HG02763 (cell line): ENCODE measurements around the gene ALLC.
"Not testable (repeated sequence)": the region's sequence is repeated elsewhere in the genome, so short reads cannot be mapped to it uniquely, and the experiment has no call there.

Experiments used
- ATAC-seq: cut with Tn5 transposase; IDR thresholded peaks from one replicate; pipeline ENCODE4 v1.9.1; 2021; ENCODE audit warnings: mild to moderate bottlenecking, moderate library complexity; ENCODE audit not compliant: unreplicated experiment

The ALLC gene

DNA sequence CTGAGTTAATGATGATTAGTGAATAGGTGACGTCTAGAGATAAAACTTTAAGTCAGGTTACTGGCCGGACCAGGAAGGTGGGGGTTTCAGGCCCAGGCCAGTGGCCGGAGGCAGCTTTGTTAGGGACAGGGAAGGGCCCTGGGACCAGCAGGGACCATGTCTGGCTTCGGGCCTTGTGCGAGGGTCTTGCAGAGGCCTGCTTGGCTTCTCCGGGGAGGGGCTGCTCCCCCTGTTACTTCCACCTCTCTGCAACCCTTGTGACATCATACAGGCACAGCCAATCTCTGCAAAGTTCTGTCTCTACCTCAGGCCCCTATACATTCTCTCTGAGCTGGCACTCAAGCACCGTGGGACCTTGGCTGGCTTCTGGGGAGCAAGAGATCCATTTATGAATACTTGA, at the start of gene ALLC:
Gene ALLC, plus strand, starts transcription at position 320 of the 400 bp plus-strand sequence. CDS start 12,958 bp downstream, outside the sequence.
- no peak for ATAC-seq

DNA sequence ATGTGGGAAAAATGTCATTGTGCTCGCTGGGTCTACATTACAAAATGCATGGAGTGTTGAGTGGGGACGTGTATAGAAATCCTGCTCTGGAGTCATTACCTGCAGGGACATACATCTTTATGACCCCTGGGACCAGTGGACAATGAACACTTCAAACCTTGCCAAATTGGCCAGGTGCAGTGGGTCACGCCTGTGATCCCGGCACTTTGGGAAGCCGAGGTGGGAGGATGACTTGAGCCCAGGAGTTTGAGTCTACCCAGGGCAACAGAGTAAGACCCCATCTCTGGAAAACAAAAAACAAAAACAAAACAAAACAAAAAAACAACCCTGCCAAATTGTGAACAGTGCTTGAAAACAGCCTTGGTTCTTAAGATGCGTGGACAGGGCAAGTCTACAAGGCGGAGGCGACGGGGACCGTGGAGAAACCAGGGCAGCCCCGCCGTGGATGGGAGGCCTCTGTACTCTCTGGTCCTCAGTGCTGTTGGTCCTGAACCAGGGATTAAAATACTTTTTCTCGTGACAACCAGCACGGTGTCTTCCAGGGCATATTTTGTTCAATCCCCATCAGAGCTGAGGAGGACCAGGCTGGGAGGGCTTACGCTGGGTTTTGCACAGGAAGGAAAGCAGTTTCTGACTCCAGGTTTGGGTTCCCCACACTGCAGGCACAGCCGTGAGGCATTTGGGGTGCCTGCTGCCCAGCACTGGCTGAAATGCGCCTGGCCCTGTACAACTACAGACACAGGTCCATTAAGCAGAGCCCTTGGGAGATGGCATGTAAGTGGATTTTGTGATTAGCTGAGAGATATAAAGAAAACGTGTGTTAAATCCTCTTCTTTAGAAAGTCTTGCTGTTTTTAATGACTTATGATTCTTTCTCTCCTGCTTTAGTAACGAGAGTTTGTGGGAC, 49.4 kb upstream of the ALLC start:
- no peak for ATAC-seq

DNA sequence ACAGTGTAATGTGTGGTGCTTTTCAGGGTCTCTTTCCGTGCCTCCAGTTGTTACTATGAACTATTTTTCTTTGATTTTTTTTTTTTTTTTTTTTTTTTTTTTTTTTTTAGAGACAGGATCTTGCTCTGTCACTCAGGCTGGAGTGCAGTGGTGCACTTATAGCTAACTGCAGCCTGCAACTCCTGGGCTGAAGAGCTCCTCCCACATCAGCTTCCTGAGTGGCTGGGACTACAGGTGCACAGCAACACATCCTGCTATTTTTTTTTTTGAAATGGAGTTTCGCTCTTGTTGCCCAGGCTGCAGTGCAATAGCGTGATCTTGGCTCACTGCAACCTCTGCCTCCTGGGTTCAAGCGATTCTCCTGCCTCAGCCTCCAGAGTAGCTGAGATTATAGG, 48.7 kb upstream of the ALLC start:
- not testable (repeated sequence) for ATAC-seq

GRCh38 chr2:3610415-3610814, 47.6 kb upstream of the ALLC start:
- ATAC-seq: no peak

GRCh38 chr2:3610881-3611505, 47.0 kb upstream of the ALLC start:
- ATAC-seq: no peak

DNA sequence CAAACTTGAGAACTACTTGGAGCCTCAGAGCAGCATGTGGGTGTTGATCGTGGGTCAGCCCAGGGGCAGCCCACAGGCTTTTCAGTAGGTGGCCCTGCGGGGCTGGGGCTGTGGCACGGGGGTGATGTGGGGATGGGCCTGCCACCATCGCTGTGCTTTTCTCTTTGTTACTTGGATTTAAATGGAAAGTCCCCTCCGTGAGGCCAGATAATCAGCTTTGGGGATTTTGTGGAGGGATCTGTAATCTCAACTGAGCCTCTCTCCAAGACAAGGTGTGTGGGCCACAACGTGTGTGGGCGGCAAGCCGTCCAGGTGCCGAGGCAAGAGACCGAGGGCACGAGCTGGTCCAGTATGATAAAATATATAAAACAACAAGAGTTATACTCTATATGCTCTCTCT, 46.4 kb upstream of the ALLC start:
- ATAC-seq: no peak

GRCh38 chr2:3612639-3613523, 45.1 kb upstream of the ALLC start:
- no peak for ATAC-seq

DNA sequence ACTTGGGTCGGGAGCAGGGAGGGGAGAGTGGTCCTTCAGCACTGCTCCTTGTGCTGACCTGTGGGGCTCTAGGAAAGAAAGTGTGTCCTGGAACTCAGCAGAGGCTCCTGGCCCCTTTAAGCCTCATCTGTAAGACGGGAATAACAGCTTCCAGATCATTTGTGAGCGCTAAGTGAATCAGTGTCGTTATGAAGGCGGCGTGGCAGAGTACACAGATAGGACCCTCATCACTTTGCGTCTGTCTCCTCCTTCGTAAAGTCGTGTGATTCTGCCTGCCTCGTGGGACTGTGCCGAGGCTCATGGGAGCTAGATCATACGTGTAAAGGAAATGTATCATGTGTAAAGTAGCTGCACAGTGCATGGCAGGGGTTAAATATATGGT, 44.5 kb upstream of the ALLC start:
- ATAC-seq: no peak

GRCh38 chr2:3614743-3615142, 43.3 kb upstream of the ALLC start:
- ATAC-seq: not testable (repeated sequence)

DNA sequence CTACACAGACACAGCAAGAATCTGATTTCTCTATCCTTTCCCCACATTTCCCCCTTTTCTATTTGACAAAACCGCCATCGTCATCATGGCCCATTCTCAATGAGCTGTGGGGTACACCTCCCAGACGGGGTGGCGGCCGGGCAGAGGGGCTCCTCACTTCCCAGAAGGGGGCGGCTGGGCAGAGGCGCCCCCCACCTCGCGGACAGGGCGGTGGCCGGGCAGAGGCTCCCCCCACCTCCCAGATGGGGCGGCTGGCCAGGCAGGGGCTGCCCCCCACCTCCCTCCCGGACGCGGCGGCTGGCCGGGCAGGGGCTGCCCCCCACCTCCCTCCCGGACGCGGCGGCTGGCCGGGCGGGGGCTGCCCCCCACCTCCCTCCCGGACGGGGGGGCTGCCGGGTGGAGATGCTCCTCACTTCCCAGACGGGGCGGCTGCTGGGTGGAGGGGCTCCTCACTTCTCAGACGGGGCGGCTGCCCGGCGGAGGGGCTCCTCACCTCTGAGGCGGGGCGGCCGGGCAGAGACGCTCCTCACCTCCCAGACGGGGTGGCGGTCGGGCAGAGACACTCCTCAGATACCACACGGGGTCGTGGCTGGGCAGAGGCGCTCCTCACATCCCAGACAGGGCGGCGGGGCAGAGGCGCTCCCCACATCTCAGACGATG, 42.3 kb upstream of the ALLC start:
- not testable (repeated sequence) for ATAC-seq

- ATAC-seq: not testable (repeated sequence)
These were observed 41.4 kb upstream of the ALLC start for GRCh38 chr2:3616435-3617197.

DNA sequence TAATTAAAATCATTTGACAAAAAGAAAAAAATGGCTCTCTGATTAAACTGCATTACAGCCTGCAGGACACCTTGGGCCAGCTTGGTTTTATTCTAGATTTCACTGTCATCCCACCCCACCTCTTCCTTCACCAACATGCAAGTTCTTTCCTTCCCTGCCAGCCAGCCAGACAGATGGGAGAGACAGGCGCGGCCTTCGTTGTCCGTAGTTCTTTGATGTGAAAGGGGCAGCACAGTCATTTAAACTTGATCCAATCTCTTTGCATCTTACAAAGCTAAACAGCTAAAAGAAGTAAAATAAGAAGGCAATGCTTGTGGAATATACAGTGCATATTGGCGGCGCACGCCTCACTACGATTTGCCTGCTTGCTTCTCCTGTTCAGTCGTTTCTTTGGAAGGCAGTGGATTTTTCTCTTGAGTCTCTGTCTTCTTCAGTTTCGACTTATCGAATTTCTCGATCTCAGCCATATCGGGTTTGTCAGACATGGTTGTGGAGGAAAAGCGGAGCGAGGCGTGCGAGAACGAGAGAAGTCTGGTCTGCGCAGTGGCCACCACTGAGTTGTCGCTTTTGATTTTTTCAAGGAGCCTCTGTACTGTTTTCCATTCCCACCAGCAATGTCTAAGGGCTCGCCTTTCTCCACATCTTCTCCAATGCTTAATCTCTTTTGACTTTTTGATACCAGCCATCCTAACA, 40.7 kb upstream of the ALLC start:
- ATAC-seq: no peak

GRCh38 chr2:3618367-3618766, 39.6 kb upstream of the ALLC start:
- no peak for ATAC-seq

GRCh38 chr2:3619033-3619432, 39.0 kb upstream of the ALLC start:
- ATAC-seq: no peak

DNA sequence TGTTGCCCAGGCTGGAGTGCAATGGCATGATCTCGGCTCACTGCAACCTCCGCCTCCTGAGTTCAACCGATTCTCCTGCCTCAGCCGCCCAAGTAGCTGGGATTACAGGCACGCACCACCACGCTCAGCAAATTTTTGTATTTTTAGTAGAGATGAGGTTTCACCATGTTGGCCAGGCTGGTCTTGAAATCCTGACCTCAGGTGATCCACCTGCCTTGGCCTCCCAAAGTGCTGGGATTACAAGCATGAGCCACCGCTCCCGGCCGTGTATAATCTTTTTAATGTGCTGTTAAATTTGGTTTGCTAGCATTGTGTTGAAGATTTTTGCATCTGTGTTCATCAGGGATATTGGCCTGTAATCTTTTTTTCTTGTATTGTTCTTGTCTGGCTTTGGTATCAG, 38.3 kb upstream of the ALLC start:
- ATAC-seq: not testable (repeated sequence)

GRCh38 chr2:3620834-3621233, 37.2 kb upstream of the ALLC start:
- ATAC-seq: no peak

- no peak for ATAC-seq
These were observed 35.0 kb upstream of the ALLC start for GRCh38 chr2:3622967-3623366.

DNA sequence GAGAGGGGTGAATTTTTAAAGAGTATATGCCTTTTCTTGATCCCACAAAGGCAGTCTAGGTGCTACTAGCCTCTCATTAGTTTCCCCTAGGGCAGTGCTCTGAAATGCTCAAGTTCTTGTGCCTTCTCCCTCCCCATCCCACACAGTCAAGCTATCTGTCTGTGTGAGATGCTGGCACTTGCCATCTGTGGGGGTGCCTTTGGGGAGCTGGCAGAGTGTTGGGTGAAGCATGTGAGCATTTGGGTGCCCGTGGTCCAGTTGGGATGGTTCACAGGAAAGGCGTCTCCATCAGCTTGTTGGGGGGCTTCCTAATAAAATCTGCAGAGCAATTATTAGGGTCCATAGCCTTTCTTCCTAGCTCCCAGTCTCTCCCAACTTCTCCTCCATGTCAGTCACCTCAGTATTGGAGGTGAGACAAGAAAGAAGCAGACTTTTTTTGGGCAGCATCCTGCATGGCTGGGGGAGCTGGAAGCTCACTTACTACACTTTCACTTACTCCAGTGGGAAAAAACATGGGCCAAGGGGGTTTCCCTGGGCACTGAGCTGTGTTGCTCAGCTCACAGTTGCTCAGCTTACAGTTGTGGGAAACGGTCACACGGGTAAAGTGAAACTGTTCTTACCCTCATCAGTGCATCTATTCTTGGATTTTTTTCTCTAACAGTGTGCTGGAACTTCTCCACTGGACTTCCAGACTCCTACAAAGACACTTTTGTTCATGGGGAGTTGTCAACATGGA, 33.8 kb upstream of the ALLC start:
- ATAC-seq: peak; percentile 74

DNA sequence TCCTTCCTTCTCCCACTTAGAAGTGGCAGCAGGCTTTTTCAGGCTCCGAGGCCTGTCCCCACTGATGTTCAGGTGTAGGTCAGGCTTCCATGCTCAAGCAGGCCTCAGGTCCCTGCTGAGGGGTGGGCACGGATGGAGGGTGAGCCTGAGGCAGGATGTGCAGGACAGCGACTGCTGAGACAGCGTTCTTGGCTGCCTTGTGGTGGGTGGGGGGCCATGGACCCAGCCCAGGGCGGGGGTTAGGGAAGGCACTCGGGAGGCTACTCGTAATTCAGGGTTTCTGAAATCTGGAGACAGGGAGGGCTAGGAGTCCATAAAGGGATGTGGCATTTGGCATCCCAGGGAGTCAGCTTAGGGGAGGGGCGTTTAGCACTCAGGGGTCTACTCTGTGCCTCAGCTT, 32.8 kb upstream of the ALLC start:
- ATAC-seq: no peak
